HEK293T (cell line): ENCODE measurements around the gene STK25.
"Not testable (repeated sequence)": the region's sequence is repeated elsewhere in the genome, so short reads cannot be mapped to it uniquely, and the experiment has no call there.

ENCODE experiments used
- CTBP1 ChIP-seq: fragments of 450-650 bp; IDR thresholded peaks from 2 replicates; pipeline ENCODE4 v1.6.1; 2016; ENCODE audit warnings: borderline replicate concordance
- HDGF ChIP-seq: fragments of 450-650 bp; IDR thresholded peaks from 2 replicates; pipeline ENCODE4 v1.6.1; 2017; ENCODE audit warnings: antibody characterized with exemption, borderline replicate concordance
- SP1 ChIP-seq: fragments of 450-650 bp; IDR thresholded peaks from 2 replicates; pipeline ENCODE4 v1.6.1; 2017
- SUZ12 ChIP-seq: fragments of 450-650 bp; IDR thresholded peaks from 2 replicates; pipeline ENCODE4 v1.6.1; 2016; ENCODE audit warnings: mild to moderate bottlenecking
- TARDBP ChIP-seq: fragments of 450-650 bp; IDR thresholded peaks from 2 replicates; pipeline ENCODE4 v1.6.1; 2016

DNA sequence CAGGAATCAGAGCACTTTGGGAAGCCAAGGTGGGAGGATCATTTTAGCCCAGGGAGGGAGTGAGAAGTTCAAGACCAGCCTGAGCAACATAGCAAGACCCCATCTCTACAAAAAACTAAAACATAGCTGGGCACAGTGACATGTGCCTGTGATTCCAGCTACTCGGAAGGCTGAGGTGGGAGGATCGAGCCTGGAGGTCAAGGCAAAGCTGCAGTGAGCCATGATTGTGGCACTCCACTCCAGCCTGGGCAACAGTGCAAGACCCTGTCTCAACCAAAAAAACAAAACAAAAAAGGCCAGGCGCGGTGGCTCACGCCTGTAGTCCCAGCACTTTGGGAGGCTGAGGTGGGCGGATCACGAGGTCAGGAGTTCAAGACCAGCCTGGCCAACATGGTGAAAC lies 58.3 kb downstream of the STK25 start:
- not testable (repeated sequence) for TF ChIP-seq SP1, SUZ12, TARDBP, HDGF, CTBP1
